HG03025 (cell line): ENCODE measurements around the gene ZBTB16.

Source experiments
- ATAC-seq: cut with Tn5 transposase; IDR thresholded peaks from one replicate; pipeline ENCODE4 v1.9.1; 2021; ENCODE audit warnings: mild to moderate bottlenecking, moderate library complexity; ENCODE audit not compliant: unreplicated experiment, low FRiP score

ZBTB16 gene

DNA sequence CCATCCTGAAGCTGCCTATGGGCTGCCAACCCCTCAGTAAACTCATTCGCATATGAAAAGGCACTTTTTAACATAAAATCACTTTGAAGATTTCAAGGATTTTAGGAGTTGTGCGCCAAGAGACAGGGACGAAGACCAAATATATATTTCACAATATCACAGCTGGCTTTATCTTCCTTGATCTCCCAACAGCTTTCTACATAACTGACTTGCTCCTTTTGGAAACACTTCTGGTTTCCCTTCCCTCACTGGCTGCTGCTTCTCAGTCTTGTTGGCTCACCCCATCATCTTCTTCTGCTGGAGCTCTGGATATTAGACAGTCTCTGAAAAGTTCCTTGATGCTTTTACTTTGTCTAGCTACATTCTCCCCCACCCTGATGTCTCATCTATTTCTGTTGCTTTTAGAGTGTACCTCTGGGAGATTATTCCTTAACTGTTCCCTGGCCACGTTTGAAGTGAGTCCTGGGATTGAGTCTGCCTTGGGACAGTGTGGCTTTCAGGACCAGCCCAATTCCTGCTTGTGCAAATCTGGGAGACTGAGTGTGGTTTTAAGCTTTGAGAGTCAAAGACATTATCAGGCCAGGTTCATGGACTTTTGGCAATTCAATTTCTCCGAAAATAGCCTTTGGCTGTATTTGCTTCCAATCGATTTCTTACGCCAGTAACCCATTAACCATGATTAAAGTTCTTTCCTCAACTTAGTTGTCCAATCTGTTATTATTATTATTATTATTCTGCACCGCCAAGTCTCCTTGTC is 205.8 kb downstream of the ZBTB16 start:
- no peak for ATAC-seq

DNA sequence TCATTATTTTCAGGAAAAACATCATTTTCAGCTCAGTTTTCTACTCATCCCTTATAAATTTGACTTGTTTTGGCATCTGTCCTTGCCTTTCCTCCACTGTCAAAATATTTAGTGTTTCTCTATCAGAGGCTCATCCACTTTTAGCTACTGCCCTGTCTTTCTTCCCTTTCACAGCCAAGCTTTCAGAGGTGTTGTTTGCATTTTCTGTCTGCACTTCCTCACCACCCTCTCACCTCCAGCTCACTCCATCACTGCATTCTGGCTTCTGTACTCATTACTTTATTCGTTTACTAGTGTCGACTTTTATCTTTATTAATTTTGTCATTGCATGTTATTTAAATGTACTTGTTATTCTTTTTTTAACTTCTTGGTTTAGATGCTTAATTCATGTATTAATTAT is 210.0 kb downstream of the ZBTB16 start:
- ATAC-seq, result no peak

DNA sequence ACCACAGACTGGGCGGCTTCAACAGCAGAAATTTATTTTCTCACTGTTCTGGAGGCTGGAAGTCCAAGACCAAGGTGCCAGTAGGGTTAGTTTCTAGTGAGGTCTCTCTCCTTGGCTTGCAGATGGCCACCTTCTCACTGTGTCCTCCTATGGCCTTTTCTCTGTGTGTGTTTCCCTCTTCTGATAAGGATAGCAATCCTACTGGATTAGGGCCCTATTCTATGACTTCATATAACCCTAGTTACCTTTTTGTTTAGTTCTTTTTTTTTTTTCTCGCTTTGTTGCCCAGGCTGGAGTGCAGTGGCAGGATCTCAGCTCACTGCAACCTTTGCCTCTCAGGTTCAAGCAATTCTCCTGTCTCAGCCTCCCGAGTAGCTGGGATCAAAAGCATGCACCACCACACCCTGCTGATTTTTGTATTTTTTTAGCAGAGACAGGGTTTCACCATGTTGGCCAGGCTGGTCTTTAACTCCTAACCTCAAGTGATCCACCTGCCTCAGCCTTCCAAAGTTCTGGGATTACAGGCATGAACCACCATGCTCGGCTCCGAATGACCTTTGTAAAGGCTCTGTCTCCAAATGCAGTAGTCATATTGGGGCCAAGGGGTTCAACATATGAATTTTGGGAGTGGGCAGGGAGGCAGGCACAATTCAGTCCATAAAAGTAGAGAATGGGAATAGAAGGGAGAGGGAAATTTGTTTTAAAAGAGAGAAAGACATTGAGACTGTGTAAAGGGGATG is 211.2 kb downstream of the ZBTB16 start:
- ATAC-seq, result no peak

DNA sequence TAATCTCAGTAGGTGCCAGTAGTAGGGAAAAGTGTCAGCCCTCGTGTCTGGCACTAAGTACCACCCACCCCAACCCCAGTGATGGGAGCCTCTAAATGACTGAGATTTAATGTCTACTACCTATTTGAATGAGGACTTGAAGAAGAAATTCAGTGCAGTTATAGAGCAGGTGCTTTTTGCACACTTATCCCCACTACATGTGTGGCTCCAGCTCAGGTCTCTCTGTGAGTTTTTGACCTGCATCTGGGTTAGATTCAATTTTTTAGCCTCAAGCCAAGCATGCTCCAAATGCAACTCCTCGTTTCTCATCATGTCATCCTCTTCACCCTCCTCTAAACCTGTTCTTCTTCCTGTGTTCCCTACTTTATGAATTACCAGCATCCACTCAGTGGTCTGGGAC is 211.8 kb downstream of the ZBTB16 start:
- ATAC-seq, result no peak

DNA sequence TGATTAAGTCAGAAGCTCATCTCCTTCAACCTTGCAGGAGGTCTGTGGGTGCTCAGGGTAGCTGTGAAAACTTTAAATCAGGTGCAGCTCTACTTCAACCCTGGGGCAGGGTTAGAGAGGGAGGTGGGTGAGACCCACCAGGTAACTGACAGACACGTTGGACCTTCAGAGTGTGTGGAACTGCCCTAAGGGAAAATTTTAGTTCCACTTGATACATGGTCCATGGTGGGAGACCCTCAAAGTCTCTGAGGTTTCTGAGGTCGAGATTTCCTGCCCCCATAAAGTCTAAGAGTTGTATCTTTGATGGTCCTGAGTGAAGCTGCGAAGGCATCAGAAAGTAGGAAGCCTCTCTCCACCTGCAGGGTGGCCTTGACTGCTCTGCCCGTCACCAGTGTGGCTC is 212.8 kb downstream of the ZBTB16 start:
- ATAC-seq, result no peak

DNA sequence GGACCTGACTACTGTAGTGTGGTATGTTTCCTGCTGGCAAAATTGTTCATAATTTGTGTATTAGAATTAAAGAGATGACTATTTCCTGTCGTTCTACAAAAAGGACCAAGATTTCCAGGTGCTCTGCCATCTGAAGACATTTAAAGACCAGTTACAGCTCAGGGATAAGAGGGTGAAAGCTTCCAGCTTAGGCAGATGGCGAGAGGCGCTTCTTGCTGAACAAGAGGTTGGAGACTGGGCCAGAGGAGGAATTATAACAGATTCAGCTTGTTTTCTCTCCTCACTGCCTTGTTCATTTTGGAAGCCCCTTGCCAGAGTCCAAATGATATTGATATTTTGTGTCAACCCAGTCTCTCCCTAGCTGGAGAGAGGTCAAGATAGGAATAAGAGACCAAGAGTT is 213.6 kb downstream of the ZBTB16 start:
- ATAC-seq, result no peak

DNA sequence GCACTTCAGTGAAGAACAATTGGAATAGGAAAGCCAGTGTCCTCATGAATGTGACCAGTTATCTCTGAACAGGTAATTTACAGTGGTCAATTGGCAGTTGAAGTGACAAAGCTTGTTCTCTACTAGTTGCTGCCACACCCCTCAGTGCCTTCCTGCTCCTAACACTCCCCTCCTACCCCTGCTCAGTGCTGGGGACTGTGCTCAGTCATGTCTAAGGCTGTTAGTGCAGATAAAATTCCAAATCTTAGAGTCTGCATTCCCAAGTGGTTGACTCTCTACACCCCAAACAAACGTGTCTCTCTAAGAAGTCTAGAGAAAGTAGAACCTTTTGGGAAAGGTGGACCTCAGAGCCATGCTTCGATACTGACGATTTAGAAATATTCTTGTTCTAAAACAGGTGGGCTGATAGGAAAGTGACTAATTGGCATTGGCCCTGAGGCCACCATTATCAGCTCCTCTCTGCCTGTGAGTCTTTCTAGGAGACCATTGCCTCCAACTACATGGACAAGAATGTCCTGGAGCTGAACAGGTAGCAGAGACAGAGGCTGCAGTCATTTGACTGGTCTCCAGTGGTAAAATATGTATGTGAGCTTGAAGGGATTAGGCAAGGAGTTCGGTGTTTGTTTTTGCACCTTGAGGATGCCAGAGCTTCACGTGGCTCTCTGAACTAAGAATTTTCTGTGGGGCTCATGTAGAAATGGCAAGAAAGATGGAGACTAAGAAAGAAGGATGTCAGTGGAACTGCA is 214.6 kb downstream of the ZBTB16 start:
- no peak for ATAC-seq

DNA sequence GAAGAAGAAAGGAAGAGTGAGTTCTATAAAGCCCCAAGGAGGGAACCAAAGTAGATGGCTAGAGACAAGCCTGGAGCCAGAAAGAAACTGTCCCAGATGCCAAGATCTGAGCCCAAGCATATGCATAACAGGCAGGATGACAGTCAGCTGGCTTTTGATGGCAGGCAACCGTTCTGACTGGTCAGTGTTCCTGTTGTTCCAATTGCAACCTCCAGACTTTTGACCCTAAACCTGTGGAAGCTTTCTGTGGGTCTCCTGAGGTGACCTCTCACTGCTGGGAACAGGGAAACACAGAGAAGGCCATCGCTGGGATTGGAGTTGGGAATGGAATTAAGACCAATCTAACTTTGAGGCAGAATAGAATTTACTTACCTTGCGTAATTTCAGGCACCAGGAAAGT is 215.1 kb downstream of the ZBTB16 start:
- no peak for ATAC-seq

DNA sequence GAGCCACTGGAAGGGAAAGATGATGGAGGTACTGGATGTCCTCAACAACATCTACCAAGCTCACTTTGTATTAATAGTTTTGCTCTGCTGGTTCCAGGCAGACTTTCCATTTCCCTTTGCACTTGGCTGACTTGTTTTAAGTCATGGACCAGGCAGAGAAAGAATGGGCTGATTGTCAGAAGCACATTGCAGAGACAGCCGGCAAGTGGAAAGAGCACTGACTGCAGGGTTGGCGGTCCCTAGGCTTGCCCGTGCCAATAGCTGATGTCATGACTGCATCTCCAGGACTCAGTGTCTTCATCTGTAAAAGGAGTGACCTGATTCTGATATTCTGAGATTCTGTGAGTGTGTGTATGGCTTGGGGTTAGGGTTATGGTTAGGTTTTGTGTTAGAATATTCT is 215.8 kb downstream of the ZBTB16 start:
- ATAC-seq, result no peak

DNA sequence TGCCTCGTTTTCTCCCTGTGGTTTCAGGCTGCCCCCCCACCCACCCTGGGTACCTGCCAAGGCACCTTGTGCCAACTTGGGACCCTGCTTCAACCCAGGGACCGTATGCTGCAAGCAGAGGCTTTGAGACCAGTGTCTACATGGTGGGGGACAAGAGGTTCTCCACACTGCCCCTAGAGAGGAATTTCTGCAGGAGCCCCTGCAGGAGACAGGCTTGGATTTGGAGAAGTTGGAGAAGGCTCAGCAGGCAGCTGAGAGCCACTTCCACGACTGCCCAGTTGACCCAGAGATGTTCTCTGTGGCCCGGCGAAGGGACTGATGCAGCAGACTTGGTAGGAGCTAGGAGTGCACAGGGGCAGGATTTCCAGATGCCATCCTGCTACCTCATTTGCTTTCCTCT is 216.6 kb downstream of the ZBTB16 start:
- no peak for ATAC-seq

DNA sequence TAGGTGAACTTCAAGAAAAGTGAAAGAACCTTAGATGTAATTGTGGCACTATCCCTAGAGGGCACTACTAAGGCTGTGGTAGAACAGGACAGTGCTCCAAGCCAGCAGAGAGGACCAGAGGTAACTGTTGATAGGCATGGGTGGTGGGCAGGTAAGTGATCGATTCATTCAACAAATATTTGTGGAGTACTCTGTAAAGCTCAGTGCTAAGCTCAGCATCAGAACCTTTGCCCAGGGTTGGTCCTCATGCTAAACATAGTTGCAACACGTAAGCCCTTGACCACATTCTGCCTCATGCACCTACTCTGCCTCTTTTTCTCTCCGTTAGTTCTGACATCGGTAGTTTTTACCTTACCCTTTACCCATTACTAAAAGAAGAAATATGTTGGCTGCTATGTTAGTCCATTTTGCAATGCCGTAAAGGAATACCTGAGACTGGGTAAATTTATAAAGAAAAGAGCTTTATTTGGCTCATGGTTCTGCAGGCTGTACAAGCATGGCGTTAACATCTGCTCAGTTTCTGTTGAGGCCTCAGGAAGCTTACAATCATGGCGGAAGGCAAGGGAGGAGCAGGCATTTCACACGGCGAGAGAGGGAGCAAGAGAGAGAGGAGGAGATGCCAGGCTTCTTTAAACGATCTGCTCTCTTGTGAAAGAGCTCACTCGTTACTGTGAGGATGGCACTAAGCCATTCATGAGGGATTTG is 218.3 kb downstream of the ZBTB16 start:
- no peak for ATAC-seq

DNA sequence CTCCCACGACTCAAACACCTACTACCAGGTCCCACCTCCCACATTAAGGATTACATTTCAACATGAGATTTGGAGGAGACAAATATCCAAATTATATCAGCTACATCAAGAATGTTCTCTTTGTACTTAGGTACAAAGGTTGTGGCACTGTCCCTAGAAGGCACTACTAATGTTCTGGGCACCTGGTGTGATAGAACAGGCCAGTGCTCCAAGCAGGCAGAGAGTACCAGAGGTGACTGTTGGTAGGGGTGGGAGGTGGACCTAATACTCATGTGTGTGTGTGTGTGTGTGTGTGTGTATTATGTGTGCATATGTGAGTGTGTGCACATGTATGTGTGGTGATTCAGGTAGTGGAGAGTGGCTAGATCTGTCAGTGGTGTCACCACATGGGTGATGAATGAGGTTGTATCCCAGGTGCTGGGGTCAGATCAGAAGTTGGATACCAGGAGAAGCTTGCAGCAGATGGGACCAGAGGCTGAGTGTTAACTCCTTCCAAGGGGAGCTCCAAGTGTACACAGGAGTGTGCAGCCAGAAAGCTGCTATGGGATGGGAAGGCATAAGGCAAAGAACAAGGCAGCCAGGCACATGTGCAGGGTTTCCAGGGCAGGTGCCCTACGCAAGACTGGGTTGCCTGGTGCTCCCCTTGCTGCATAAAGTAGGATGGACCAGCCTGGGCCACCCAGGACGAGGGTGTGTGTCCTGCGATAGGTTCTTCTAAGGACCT is 219.0 kb downstream of the ZBTB16 start:
- ATAC-seq, result no peak

DNA sequence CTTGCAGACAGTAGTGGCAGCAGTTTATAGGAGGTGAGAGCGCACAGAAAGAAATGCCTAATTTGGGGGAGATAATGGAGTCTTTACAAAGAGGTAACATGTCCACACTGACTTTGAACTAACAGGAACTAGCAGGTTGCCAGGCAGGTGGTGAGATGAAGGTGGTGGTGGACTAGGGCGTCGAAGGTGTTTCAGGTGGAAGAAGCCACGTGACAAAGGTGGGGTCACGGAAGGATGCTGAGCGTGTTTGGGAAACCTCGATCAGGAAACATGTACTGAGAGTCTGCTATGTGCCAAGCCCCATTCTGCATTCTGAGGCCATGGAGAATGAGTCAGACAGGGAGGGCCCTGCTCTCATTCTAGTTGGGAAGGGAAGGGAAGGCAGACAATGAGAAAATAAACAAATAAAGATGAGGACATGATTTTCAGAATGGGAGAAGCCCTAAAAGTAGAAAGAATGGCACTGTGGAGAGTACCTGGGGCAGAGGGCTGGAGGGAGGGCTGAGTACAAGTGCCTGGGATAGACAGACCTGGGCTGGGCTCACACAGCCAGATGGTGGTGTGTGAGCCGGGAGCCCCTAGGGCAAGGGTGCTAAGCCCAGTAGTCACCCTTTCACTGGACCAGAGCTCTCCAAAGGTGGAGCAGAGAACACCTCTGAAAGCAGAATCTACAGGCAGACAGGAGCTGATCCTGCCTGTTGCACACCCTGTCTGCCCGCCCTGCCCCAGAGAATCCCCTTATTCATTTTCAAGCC is 220.5 kb downstream of the ZBTB16 start:
- ATAC-seq, result no peak

DNA sequence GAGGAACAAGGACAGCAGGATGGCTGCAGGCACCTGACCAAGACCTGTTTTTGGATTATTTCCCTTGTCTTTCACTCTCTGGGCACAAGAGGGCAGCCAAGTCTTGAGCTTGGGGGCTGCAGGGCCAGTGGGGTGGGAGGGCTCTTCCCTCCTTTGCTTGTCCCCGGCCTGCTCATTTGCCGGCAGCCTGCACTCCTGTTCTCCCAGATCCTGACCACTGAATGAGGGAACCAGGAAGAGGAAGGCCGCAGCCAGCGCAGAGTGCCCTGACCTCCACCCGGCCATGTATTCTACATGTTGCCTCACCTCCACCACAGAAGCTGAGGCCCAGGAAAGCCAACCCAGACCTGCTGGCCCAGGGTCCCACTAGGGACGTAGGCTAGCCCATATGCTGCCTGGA is 221.2 kb downstream of the ZBTB16 start:
- no peak for ATAC-seq

DNA sequence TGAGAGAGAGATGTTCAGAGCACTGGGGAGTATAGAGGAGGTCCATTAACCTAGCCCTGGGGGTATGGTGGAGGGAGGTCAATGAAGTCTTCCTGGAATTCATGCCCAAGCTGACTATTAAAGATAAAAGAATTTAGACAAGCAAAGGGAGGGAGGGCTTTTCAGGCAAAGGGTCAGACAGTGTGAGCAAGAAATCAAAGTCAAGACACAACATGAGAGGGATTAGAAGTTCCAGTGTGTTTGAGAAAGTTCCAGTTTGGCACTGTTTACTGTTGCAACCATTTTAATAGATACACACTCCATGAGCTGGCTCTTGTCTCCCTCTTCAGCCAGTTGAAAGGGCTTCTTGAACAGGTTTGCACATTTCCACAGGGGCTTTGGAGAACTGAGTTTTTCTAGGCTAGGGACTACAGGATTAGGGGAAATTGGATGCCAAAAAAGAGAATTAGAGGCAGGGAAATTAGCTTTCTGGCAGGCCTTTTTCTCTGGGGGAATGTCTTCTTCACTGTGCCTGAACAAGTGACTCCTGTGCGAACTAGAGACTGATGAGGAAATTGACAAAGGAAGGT is 222.0 kb downstream of the ZBTB16 start:
- no peak for ATAC-seq

DNA sequence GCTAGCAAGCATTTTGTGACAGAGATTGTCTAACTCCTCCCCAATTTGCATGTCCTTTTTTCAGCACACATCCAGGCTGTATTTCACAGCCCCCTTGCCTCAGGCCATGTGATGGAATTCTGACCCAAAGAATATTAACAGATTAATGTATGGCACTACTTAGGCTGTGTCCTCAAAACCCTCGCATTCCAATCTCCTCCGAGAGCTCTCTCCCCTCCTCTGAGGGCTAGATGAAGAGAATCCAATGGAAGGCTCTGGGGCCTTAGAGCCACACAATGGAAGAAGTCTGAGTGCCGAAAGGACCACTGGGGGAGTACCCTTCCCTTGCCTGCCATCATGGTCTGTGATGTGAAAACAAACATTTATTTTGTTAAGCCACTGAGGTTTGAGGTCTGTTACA is 223.0 kb downstream of the ZBTB16 start:
- no peak for ATAC-seq

DNA sequence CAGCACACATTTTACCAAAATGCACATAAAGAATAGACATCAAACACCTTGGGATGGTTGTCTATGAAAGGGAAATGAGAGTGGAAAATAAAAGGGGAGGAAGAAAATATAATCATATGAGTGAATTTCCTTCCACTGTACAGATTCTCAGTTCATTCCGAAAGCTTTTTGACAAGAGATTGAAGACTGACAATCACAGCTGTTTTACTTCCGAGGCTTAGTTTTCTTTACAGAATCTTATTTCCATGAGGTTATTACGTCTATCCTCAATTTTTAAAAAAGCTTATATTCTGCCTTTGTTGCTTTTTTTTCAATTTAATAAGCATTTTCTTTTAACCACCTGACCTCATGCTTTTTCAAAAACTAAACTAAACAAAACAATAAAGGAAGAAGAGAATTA is 223.9 kb downstream of the ZBTB16 start:
- ATAC-seq, result no peak

DNA sequence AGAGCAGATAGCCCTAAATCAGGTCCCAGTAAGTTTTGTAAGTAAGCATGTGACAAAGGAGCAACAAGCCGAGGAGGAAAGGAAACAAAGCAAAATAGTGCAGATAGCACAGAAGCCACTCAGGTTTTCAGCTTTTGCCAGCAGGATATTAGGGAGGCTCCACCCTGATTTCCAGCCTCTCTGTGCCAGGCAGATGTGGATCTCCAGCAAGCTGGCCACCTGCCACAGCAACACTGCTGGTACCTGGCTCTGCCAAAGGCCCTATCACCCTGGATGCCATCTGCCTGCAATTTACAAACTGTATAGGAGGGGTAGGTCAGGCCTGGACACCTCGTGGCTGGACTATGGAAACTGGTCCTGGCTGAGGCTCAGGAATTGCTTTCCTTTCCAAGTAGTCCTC is 224.5 kb downstream of the ZBTB16 start:
- ATAC-seq, result no peak

DNA sequence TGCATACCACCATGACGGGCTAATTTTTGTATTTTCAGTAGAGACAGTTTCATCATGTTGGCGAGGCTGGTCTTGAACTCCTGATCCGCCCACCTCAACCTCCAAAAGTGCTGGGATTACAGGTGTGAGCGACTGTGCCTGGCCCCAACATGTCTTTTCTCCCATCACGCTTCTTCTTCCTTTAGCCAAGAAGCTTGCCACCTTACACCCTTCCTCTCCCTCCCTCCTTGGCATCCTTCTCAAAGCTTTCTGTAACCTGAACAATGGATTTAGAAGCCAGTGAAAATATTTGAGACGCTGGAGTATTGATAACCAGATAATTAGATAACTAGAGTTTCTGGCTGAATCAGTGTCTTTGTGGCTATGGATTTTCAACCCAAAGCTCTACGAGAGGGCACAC is 225.4 kb downstream of the ZBTB16 start:
- no peak for ATAC-seq
